ENCODE data around the gene ITPA. TPM values are rescaled to one million over a fixed set of nuclear protein-coding genes. Genes with fewer than 3 reads are reported as not detected.

Gene ITPA
- total and polyA plus RNA-seq, 2 experiments from 2014 or later, result 57.5 to 81.7 TPM

DNA sequence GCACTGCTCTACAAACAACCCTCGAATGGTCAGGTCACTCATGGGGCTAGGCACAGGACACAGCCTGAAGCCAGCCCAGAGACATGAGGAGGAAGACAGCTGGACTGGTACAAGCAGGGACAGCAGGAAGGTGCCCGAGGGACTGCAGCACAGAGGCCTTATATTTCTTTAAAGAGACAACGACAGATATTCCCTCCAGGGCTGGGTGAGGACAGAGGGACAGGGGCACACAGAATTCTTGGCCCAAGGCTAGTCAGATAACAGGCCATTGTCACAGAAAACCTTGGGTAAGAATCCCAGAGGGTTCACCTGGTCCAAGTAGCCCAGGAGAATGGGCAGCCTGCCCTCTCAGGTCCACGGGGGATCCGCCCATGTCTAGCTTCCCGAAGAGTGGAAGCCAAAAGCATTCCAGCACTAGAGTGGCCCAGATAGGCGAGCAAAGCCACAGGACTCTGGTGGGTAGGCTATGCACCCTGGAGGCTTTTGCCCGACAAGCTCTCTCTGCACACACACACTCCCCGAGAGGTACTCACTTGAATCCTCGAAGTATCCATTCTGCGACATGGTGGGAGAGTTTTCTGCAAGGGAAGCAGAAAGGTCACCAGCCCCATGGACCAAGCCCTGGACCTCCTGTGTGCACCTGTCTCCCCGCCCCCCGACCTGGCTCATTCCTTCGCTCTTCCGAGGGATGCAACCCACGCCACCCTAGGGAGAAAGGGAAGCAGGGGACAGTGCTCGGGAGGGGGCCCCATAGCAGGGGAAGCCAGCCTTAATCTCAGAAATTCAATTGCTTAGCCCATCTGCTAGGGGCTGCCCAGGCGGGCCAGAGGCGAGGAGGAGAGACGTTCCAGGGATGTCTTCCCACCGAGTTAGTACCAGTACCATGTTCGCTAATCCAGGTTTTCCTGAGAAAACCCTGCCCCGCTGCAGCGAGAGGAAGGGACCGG is 28.0 kb downstream of the ITPA start:
- Histone ChIP-seq H3K27ac (ENCODE audit: low read depth) (no peak overlapping the region), H3F3A (replicated peaks; ENCODE audit: low read depth) (0 out of 2 replicates have a peak, but pooled peaks cover 6% of the 10 kb centered on the region), H3K36me3 (ENCODE audit: insufficient read depth) (no peaks in the 10 kb centered on the region), H3K9me2 (ENCODE audit: insufficient read depth) (no peaks in the 10 kb centered on the region), H3K4me2 (peak overlapping the region; percentile 96), H2AFZ (peak overlapping the region; percentile 96), H3K4me1 (ENCODE audit: insufficient read depth) (no peaks in the 10 kb centered on the region; the same call in 1 of the 2 replicates), H4K20me1 (replicated peaks; ENCODE audit: insufficient read depth) (no peaks in the 10 kb centered on the region; the same call in 1 of the 2 replicates), H3K27me3 (ENCODE audit: insufficient read depth) (peaks cover 46% of the 10 kb centered on the region), H3K79me2 (replicated peaks; ENCODE audit: insufficient read depth) (no peaks in the 10 kb centered on the region), H3K4me3 (peak overlapping the region; percentile 96)
- TF ChIP-seq NANOG (IDR thresholded peaks at IDR 0.05; ENCODE audit: borderline replicate concordance) (no peak), JUNB (IDR thresholded peaks at IDR 0.05; ENCODE audit: unreplicated experiment) (no peak), EZH2phosphoT487 (IDR thresholded peaks at IDR 0.05; ENCODE audit: unreplicated experiment) (no peak), POLR2AphosphoS5 (IDR thresholded peaks at IDR 0.05; ENCODE audit: low read depth) (no peak), EZH2 (IDR thresholded peaks at IDR 0.05; ENCODE audit: low read depth, unreplicated experiment) (no peak), ZNF114 (CRISPR knock-in tag; IDR thresholded peaks at IDR 0.05) (no peak), CREB1 (CRISPR knock-in tag; IDR thresholded peaks at IDR 0.05; ENCODE audit: low read depth) (no peak), STAT1 (IDR thresholded peaks at IDR 0.05; ENCODE audit: unreplicated experiment) (no peak), ZNF331 (CRISPR knock-in tag; IDR thresholded peaks at IDR 0.05; ENCODE audit: low read depth) (no peak)
- TF ChIP-seq, protein P1, sequence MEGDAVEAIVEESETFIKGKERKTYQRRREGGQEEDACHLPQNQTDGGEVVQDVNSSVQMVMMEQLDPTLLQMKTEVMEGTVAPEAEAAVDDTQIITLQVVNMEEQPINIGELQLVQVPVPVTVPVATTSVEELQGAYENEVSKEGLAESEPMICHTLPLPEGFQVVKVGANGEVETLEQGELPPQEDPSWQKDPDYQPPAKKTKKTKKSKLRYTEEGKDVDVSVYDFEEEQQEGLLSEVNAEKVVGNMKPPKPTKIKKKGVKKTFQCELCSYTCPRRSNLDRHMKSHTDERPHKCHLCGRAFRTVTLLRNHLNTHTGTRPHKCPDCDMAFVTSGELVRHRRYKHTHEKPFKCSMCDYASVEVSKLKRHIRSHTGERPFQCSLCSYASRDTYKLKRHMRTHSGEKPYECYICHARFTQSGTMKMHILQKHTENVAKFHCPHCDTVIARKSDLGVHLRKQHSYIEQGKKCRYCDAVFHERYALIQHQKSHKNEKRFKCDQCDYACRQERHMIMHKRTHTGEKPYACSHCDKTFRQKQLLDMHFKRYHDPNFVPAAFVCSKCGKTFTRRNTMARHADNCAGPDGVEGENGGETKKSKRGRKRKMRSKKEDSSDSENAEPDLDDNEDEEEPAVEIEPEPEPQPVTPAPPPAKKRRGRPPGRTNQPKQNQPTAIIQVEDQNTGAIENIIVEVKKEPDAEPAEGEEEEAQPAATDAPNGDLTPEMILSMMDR (conservative IDR thresholded peaks at IDR 0.05; ENCODE audit: low read depth in 2 of 2), result no peak
- TF ChIP-seq, protein P2, sequence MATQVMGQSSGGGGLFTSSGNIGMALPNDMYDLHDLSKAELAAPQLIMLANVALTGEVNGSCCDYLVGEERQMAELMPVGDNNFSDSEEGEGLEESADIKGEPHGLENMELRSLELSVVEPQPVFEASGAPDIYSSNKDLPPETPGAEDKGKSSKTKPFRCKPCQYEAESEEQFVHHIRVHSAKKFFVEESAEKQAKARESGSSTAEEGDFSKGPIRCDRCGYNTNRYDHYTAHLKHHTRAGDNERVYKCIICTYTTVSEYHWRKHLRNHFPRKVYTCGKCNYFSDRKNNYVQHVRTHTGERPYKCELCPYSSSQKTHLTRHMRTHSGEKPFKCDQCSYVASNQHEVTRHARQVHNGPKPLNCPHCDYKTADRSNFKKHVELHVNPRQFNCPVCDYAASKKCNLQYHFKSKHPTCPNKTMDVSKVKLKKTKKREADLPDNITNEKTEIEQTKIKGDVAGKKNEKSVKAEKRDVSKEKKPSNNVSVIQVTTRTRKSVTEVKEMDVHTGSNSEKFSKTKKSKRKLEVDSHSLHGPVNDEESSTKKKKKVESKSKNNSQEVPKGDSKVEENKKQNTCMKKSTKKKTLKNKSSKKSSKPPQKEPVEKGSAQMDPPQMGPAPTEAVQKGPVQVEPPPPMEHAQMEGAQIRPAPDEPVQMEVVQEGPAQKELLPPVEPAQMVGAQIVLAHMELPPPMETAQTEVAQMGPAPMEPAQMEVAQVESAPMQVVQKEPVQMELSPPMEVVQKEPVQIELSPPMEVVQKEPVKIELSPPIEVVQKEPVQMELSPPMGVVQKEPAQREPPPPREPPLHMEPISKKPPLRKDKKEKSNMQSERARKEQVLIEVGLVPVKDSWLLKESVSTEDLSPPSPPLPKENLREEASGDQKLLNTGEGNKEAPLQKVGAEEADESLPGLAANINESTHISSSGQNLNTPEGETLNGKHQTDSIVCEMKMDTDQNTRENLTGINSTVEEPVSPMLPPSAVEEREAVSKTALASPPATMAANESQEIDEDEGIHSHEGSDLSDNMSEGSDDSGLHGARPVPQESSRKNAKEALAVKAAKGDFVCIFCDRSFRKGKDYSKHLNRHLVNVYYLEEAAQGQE (IDR thresholded peaks at IDR 0.05; ENCODE audit: unreplicated experiment), result no peak
- TF ChIP-seq, protein P3, sequence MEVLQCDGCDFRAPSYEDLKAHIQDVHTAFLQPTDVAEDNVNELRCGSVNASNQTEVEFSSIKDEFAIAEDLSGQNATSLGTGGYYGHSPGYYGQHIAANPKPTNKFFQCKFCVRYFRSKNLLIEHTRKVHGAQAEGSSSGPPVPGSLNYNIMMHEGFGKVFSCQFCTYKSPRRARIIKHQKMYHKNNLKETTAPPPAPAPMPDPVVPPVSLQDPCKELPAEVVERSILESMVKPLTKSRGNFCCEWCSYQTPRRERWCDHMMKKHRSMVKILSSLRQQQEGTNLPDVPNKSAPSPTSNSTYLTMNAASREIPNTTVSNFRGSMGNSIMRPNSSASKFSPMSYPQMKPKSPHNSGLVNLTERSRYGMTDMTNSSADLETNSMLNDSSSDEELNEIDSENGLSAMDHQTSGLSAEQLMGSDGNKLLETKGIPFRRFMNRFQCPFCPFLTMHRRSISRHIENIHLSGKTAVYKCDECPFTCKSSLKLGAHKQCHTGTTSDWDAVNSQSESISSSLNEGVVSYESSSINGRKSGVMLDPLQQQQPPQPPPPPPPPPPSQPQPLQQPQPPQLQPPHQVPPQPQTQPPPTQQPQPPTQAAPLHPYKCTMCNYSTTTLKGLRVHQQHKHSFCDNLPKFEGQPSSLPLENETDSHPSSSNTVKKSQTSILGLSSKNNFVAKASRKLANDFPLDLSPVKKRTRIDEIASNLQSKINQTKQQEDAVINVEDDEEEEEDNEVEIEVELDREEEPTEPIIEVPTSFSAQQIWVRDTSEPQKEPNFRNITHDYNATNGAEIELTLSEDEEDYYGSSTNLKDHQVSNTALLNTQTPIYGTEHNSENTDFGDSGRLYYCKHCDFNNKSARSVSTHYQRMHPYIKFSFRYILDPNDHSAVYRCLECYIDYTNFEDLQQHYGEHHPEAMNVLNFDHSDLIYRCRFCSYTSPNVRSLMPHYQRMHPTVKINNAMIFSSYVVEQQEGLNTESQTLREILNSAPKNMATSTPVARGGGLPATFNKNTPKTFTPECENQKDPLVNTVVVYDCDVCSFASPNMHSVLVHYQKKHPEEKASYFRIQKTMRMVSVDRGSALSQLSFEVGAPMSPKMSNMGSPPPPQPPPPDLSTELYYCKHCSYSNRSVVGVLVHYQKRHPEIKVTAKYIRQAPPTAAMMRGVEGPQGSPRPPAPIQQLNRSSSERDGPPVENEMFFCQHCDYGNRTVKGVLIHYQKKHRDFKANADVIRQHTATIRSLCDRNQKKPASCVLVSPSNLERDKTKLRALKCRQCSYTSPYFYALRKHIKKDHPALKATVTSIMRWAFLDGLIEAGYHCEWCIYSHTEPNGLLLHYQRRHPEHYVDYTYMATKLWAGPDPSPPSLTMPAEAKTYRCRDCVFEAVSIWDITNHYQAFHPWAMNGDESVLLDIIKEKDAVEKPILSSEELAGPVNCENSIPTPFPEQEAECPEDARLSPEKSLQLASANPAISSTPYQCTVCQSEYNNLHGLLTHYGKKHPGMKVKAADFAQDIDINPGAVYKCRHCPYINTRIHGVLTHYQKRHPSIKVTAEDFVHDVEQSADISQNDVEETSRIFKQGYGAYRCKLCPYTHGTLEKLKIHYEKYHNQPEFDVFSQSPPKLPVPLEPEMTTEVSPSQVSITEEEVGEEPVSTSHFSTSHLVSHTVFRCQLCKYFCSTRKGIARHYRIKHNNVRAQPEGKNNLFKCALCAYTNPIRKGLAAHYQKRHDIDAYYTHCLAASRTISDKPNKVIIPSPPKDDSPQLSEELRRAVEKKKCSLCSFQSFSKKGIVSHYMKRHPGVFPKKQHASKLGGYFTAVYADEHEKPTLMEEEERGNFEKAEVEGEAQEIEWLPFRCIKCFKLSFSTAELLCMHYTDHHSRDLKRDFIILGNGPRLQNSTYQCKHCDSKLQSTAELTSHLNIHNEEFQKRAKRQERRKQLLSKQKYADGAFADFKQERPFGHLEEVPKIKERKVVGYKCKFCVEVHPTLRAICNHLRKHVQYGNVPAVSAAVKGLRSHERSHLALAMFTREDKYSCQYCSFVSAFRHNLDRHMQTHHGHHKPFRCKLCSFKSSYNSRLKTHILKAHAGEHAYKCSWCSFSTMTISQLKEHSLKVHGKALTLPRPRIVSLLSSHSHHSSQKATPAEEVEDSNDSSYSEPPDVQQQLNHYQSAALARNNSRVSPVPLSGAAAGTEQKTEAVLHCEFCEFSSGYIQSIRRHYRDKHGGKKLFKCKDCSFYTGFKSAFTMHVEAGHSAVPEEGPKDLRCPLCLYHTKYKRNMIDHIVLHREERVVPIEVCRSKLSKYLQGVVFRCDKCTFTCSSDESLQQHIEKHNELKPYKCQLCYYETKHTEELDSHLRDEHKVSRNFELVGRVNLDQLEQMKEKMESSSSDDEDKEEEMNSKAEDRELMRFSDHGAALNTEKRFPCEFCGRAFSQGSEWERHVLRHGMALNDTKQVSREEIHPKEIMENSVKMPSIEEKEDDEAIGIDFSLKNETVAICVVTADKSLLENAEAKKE (CRISPR knock-in tag; IDR thresholded peaks at IDR 0.05), result no peak
- TF ChIP-seq, protein P4, sequence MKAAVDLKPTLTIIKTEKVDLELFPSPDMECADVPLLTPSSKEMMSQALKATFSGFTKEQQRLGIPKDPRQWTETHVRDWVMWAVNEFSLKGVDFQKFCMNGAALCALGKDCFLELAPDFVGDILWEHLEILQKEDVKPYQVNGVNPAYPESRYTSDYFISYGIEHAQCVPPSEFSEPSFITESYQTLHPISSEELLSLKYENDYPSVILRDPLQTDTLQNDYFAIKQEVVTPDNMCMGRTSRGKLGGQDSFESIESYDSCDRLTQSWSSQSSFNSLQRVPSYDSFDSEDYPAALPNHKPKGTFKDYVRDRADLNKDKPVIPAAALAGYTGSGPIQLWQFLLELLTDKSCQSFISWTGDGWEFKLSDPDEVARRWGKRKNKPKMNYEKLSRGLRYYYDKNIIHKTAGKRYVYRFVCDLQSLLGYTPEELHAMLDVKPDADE (IDR thresholded peaks at IDR 0.05), result no peak
- Mint-ChIP-seq H3K4me3 (peak overlapping the region; percentile 79), H3K36me3 (ENCODE audit: low read depth) (peaks cover 10% of the 10 kb centered on the region; the same call in 2 of the 3 replicates), H3K4me1 (peaks cover 19% of the 10 kb centered on the region), H3K9me3 (no peaks in the 10 kb centered on the region), H3K27ac (no peak overlapping the region), H3K27me3 (ENCODE audit: insufficient read depth, low read depth, poor library complexity) (peaks cover 55% of the 10 kb centered on the region)
- DNase-seq (ENCODE audit: low spot score) (no peak), ATAC-seq (no peak)

All from GM23338 (cell line).